Liver (tissue), 9 donors: ENCODE data around the gene EIF2B5. TPM values are rescaled to one million over a fixed set of nuclear protein-coding genes. Genes with fewer than 3 reads are reported as not detected.

Experiments
- DNase-seq: peaks from one replicate; pipeline ENCODE4 v3.0.0-alpha.2; 2017; ENCODE audit warnings: low spot score
- H3K27ac ChIP-seq, 2 donors: one replicate each; pipeline ENCODE4 v1.7.0; 2013; ENCODE audit warnings: inconsistent platforms in 2 of 2, low read length in 2 of 2, control low read depth in 1 of 2, low read depth in 1 of 2, mild to moderate bottlenecking in 1 of 2
- H3K27me3 ChIP-seq, 4 donors: one replicate each; pipeline versions ENCODE4 v1.6.1 to v1.7.0; 2013; ENCODE audit warnings: low read length in 3 of 4, inconsistent platforms in 1 of 4, mild to moderate bottlenecking in 1 of 4, moderate library complexity in 1 of 4; ENCODE audit not compliant: control insufficient read depth in 4 of 4, insufficient read depth in 4 of 4
- H3K36me3 ChIP-seq, 4 donors: one replicate each; pipeline versions ENCODE4 v1.6.1 to v1.7.0; 2013; ENCODE audit warnings: low read length in 3 of 4, mild to moderate bottlenecking in 3 of 4, low read depth in 1 of 4, moderate library complexity in 1 of 4; ENCODE audit not compliant: control insufficient read depth in 4 of 4, insufficient read depth in 3 of 4
- H3K4me1 ChIP-seq, 4 donors: one replicate each; pipeline versions ENCODE4 v1.6.1 to v1.7.0; 2013; ENCODE audit warnings: low read length in 3 of 4, mild to moderate bottlenecking in 3 of 4, moderate library complexity in 1 of 4; ENCODE audit not compliant: control insufficient read depth in 4 of 4, insufficient read depth in 4 of 4
- H3K4me3 ChIP-seq, 3 donors: one replicate each; pipeline versions ENCODE4 v1.6.1 to v1.7.0; 2013; ENCODE audit warnings: low read length in 3 of 3, control low read depth in 1 of 3, low read depth in 1 of 3, mild to moderate bottlenecking in 1 of 3
- H3K9ac ChIP-seq, 2 donors: one replicate each; pipeline ENCODE4 v1.7.0; 2013; ENCODE audit warnings: low read length in 2 of 2, mild to moderate bottlenecking in 2 of 2, moderate library complexity in 2 of 2, control low read depth in 1 of 2, low read depth in 1 of 2
- H3K9me3 ChIP-seq, 4 donors: one replicate each; pipeline versions ENCODE4 v1.6.1 to v1.7.0; 2013; ENCODE audit warnings: low read length in 3 of 4; ENCODE audit not compliant: control insufficient read depth in 4 of 4
- ATF3 ChIP-seq: IDR thresholded peaks from 2 replicates; pipeline ENCODE4 v1.6.1; 2016; ENCODE audit warnings: antibody characterized with exemption
- CTCF ChIP-seq: fragments of 150-350 bp; IDR thresholded peaks from 2 replicates; pipeline ENCODE4 v1.5.1; 2017; ENCODE audit warnings: improper control_type of control experiment, low read depth, low read length; ENCODE audit not compliant: missing input control
- EGR1 ChIP-seq, 2 donors: IDR thresholded peaks; 2 replicates each; pipeline ENCODE4 v1.6.1; 2016 to 2018; ENCODE audit warnings: antibody characterized with exemption in 2 of 2, low read depth in 2 of 2
- FOXA1 ChIP-seq: IDR thresholded peaks from 2 replicates; pipeline ENCODE4 v1.6.1; 2016; ENCODE audit warnings: antibody characterized with exemption
- FOXA2 ChIP-seq: IDR thresholded peaks from 2 replicates; pipeline ENCODE4 v1.6.1; 2016; ENCODE audit warnings: antibody characterized with exemption
- GABPA ChIP-seq, 2 donors: IDR thresholded peaks in 1 of 2; conservative IDR thresholded peaks in 1 of 2; 2 replicates each; pipeline ENCODE4 v1.6.1; 2016; ENCODE audit warnings: antibody characterized with exemption in 2 of 2, mild to moderate bottlenecking in 1 of 2, moderate library complexity in 1 of 2
- HNF4A ChIP-seq, 2 donors: conservative IDR thresholded peaks; 2 replicates each; pipeline ENCODE4 v1.6.1; 2016; ENCODE audit warnings: antibody characterized with exemption in 2 of 2, mild to moderate bottlenecking in 2 of 2
- HNF4G ChIP-seq: IDR thresholded peaks from 2 replicates; pipeline ENCODE4 v1.6.1; 2016; ENCODE audit warnings: antibody characterized with exemption
- JUND ChIP-seq, 2 donors: IDR thresholded peaks; 2 replicates each; pipeline ENCODE4 v1.6.1; 2016; ENCODE audit warnings: antibody characterized with exemption in 2 of 2
- NR2F2 ChIP-seq: IDR thresholded peaks from 2 replicates; pipeline ENCODE4 v1.6.1; 2016; ENCODE audit warnings: antibody characterized with exemption
- RAD21 ChIP-seq, 2 donors: IDR thresholded peaks; 2 replicates each; pipeline ENCODE4 v1.6.1; 2016; ENCODE audit warnings: antibody characterized with exemption in 2 of 2, mild to moderate bottlenecking in 2 of 2
- RXRA ChIP-seq, 2 donors: IDR thresholded peaks; 2 replicates each; pipeline ENCODE4 v1.6.1; 2017 to 2018; ENCODE audit warnings: antibody characterized with exemption in 2 of 2, mild to moderate bottlenecking in 1 of 2
- SP1 ChIP-seq: IDR thresholded peaks from 2 replicates; pipeline ENCODE4 v1.6.1; 2018; ENCODE audit warnings: antibody characterized with exemption, mild to moderate bottlenecking
- TAF1 ChIP-seq: conservative IDR thresholded peaks from 2 replicates; pipeline ENCODE4 v1.6.1; 2016; ENCODE audit warnings: antibody characterized with exemption, mild to moderate bottlenecking
- YY1 ChIP-seq: IDR thresholded peaks from 2 replicates; pipeline ENCODE4 v1.6.1; 2016; ENCODE audit warnings: antibody characterized with exemption, mild to moderate bottlenecking
- ZBTB33 ChIP-seq: IDR thresholded peaks from 2 replicates; pipeline ENCODE4 v1.6.1; 2016; ENCODE audit warnings: antibody characterized with exemption
- WGBS: extraction: QIAGEN DNeasy Blood & Tissue Kit; methylation state at CpG from one replicate; pipeline ENCODE4 v1.1.7; 2013; 5-methylcytosine and 5-hydroxymethylcytosine counted together
- polyA plus RNA-seq, 2 donors: library from polyadenylated mRNA; stranded (reverse) in 1 of 2; unstranded in 1 of 2; fragments of 200-250 nt in 1 of 2; fragments of >200 nt in 1 of 2; fragmentation: Nextera tagmentation in 1 of 2; extraction: Ambion mirVana in 1 of 2; gene quantifications; one replicate each; pipeline versions ENCODE4 v1.2.1 to v1.2.3, GENCODE V29; 2013 to 2015
- total RNA-seq, 2 donors: library from RNA; depleted of rRNA; stranded (reverse); fragments of >200 nt; gene quantifications; one replicate each; pipeline ENCODE4 v1.2.3, GENCODE V29; 2014
- TF ChIP-seq, protein P1 (sequence below): IDR thresholded peaks from 2 replicates; pipeline ENCODE4 v1.6.1; 2016; ENCODE audit warnings: antibody characterized with exemption, mild to moderate bottlenecking
- TF ChIP-seq, protein P2 (sequence below): IDR thresholded peaks from 2 replicates; pipeline ENCODE4 v1.6.1; 2016; ENCODE audit warnings: antibody characterized with exemption
- donor health status: healthy.
- donor health status: healthy.
- donor health status: healthy.
- donor health status: healthy.
- donor health status: healthy.

Gene EIF2B5
- total and polyA plus RNA-seq, 4 donors: 19.0 to 34.3 (median 24.4) TPM

- DNase-seq: no peak
- peak overlapping the region in 1 of 2 donors; percentile 55 for H3K9ac ChIP-seq
- H3K9me3 ChIP-seq: no peaks in the 10 kb centered on the region
- peak overlapping the region; percentile 9 to 79 (median 40) for H3K4me3 ChIP-seq
- no peak for TF ChIP-seq JUND (IDR thresholded peaks at IDR 0.05)
- TF ChIP-seq NR2F2: peak; percentile 68
- peak; percentile 26 for TF ChIP-seq SP1
- TF ChIP-seq TAF1: no peak
- TF ChIP-seq GABPA (IDR thresholded peaks at IDR 0.05 in 1 of 2, conservative IDR thresholded peaks at IDR 0.05 in 1 of 2): no peak
- TF ChIP-seq ATF3: no peak
- TF ChIP-seq RAD21 (IDR thresholded peaks at IDR 0.05): no peak
- no peak for TF ChIP-seq HNF4G
- no peak for TF ChIP-seq CTCF
- no peak for TF ChIP-seq FOXA1
- peak; percentile 47 for TF ChIP-seq YY1
- peak in 1 of 2 donors; percentile 27 for TF ChIP-seq RXRA (IDR thresholded peaks at IDR 0.05)
- TF ChIP-seq HNF4A (conservative IDR thresholded peaks at IDR 0.05): no peak
- TF ChIP-seq FOXA2: no peak
- TF ChIP-seq, protein P1, sequence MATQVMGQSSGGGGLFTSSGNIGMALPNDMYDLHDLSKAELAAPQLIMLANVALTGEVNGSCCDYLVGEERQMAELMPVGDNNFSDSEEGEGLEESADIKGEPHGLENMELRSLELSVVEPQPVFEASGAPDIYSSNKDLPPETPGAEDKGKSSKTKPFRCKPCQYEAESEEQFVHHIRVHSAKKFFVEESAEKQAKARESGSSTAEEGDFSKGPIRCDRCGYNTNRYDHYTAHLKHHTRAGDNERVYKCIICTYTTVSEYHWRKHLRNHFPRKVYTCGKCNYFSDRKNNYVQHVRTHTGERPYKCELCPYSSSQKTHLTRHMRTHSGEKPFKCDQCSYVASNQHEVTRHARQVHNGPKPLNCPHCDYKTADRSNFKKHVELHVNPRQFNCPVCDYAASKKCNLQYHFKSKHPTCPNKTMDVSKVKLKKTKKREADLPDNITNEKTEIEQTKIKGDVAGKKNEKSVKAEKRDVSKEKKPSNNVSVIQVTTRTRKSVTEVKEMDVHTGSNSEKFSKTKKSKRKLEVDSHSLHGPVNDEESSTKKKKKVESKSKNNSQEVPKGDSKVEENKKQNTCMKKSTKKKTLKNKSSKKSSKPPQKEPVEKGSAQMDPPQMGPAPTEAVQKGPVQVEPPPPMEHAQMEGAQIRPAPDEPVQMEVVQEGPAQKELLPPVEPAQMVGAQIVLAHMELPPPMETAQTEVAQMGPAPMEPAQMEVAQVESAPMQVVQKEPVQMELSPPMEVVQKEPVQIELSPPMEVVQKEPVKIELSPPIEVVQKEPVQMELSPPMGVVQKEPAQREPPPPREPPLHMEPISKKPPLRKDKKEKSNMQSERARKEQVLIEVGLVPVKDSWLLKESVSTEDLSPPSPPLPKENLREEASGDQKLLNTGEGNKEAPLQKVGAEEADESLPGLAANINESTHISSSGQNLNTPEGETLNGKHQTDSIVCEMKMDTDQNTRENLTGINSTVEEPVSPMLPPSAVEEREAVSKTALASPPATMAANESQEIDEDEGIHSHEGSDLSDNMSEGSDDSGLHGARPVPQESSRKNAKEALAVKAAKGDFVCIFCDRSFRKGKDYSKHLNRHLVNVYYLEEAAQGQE: peak; percentile 22
- TF ChIP-seq, protein P2, sequence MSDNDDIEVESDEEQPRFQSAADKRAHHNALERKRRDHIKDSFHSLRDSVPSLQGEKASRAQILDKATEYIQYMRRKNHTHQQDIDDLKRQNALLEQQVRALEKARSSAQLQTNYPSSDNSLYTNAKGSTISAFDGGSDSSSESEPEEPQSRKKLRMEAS: no peak
- TF ChIP-seq EGR1 (IDR thresholded peaks at IDR 0.05; ENCODE audit: low read depth in 2 of 2): no peak
- TF ChIP-seq ZBTB33: no peak
- WGBS: 71% methylated on average over 19 of the region's 19 CpGs
- H3K27ac ChIP-seq: peak overlapping the region; percentile 33 to 94
- H3K27me3 ChIP-seq: no peaks in the 10 kb centered on the region
- peaks cover 11 to 43% (median 27%) of the 10 kb centered on the region in 4 donors for H3K36me3 ChIP-seq
- H3K4me1 ChIP-seq: peaks cover 6 to 29% (median 19%) of the 10 kb centered on the region in 4 donors
Measured at GRCh38 chr3:184176377-184177330, 41.5 kb downstream of the EIF2B5 start.
